ENCODE measurements around the gene BDNF.

- no peak for TF ChIP-seq EZH2phosphoT487 (IDR thresholded peaks at IDR 0.05; ENCODE audit: low read depth)
- TF ChIP-seq CTCF (IDR thresholded peaks at IDR 0.05; ENCODE audit: low read depth, low read length) = no peak
Observed at GRCh38 chr11:27651711-27652110, 48.5 kb downstream of the BDNF start.
